Tibial nerve (tissue), 4 donors: ENCODE measurements around the gene TMEM17. TPM values are rescaled to one million over a fixed set of nuclear protein-coding genes. Genes with fewer than 3 reads are reported as not detected.
A peak's percentile ranks its signal among the peaks of the same experiment; 100 is the strongest.
"Not testable (repeated sequence)": the region's sequence is repeated elsewhere in the genome, so short reads cannot be mapped to it uniquely, and the experiment has no call there.

Experiments used
- DNase-seq, 2 donors: peaks; one replicate each; pipeline ENCODE4 v3.0.0-alpha.2; 2019; ENCODE audit warnings: low spot score in 2 of 2
- H3K27ac ChIP-seq, 4 donors: fragments of 200-600 bp; sonication (generic) in 3 of 4; one replicate each; pipeline ENCODE4 v1.5.1; 2017 to 2019; ENCODE audit warnings: mild to moderate bottlenecking in 1 of 4
- H3K27me3 ChIP-seq, 2 donors: fragments of 200-600 bp; sonication (generic) in 1 of 2; one replicate each; pipeline versions ENCODE4 v1.5.1 to v1.6.0; 2017 to 2019
- H3K36me3 ChIP-seq, 3 donors: fragments of 200-600 bp; sonication (generic); one replicate each; pipeline ENCODE4 v1.5.1; 2018 to 2019
- H3K4me1 ChIP-seq, 4 donors: fragments of 200-600 bp; sonication (generic) in 3 of 4; one replicate each; pipeline ENCODE4 v1.5.1; 2017 to 2019
- H3K4me3 ChIP-seq, 4 donors: fragments of 200-600 bp; sonication (generic) in 3 of 4; one replicate each; pipeline ENCODE4 v1.5.1; 2017 to 2019; ENCODE audit warnings: mild to moderate bottlenecking in 1 of 4, moderate library complexity in 1 of 4
- H3K9me3 ChIP-seq, 4 donors: fragments of 200-600 bp; sonication (generic) in 3 of 4; one replicate each; pipeline ENCODE4 v1.5.1; 2017 to 2019
- CTCF ChIP-seq, 5 experiments: fragments of 200-600 bp in 3 of 5; fragments of 450-650 bp in 2 of 5; sonication (generic) in 3 of 5; IDR thresholded peaks; one replicate each; pipeline ENCODE4 v1.5.1; 2016 to 2019; ENCODE audit warnings: antibody characterized with exemption in 5 of 5, mild to moderate bottlenecking in 3 of 5, moderate library complexity in 2 of 5
- EP300 ChIP-seq, 2 donors: sonication (generic); formaldehyde crosslinking; IDR thresholded peaks; one replicate each; pipeline ENCODE4 v1.6.1; 2017; ENCODE audit warnings: antibody characterized with exemption in 2 of 2, mild to moderate bottlenecking in 1 of 2
- POLR2A ChIP-seq, 2 donors: fragments of 450-650 bp; IDR thresholded peaks; one replicate each; pipeline ENCODE4 v1.6.1; 2017; ENCODE audit warnings: antibody characterized with exemption in 2 of 2, mild to moderate bottlenecking in 2 of 2, moderate library complexity in 2 of 2
- WGBS, 2 donors: methylation state at CpG; one replicate each; pipeline ENCODE4 v1.1.5; 2018; 5-methylcytosine and 5-hydroxymethylcytosine counted together
- total RNA-seq, 4 donors: library from RNA; depleted of rRNA; stranded (reverse); fragments of >200 nt; gene quantifications; one replicate each; pipeline ENCODE4 v1.1.0, GENCODE V29; 2016

Gene TMEM17
- total RNA-seq, 4 donors from 2014 or later: 1.7 to 5.9 (median 3.2) TPM

GRCh38 chr2:62536873-62537547 is 31.0 kb upstream of the TMEM17 start:
- Histone ChIP-seq H3K27me3 (no peaks in the 10 kb centered on the region), H3K27ac (no peak overlapping the region), H3K36me3 (no peaks in the 10 kb centered on the region), H3K4me1 (peaks cover 0 to 25% (median 5%) of the 10 kb centered on the region in 4 donors), H3K4me3 (no peak overlapping the region), H3K9me3 (no peaks in the 10 kb centered on the region)
- WGBS, 2 donors: 92 to 96% methylated on average over 7 of the region's 7 CpGs
- TF ChIP-seq POLR2A (IDR thresholded peaks at IDR 0.05): no peak
- TF ChIP-seq EP300 (IDR thresholded peaks at IDR 0.05): no peak
- no peak for TF ChIP-seq CTCF (IDR thresholded peaks at IDR 0.05)
- DNase-seq: no peak

DNA sequence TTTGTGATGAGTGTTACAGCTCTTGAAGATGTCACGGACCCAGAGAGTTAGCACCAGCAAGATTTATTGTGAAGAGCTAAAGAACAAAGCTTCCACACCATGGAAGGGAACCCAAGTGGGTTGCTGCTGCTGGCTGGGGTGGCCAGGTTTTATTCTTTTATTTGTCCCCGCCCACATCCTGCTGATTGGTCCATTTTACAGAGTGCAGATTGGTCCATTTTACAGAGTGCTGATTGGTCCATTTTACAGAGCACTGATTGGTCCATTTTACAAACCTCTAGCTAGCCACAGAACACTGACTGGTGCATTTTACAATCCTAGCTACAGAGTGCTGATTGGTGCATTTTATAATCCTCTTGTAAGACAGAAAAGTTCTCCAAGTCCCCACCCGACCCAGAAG is 29.5 kb upstream of the TMEM17 start:
- H3K27ac ChIP-seq, H3K4me3 ChIP-seq, H3K27me3 ChIP-seq, DNase-seq, H3K36me3 ChIP-seq, H3K9me3 ChIP-seq, H3K4me1 ChIP-seq: not testable (repeated sequence)
- 75 to 90% methylated on average over 3 of the region's 3 CpGs for WGBS, 2 donors

DNA sequence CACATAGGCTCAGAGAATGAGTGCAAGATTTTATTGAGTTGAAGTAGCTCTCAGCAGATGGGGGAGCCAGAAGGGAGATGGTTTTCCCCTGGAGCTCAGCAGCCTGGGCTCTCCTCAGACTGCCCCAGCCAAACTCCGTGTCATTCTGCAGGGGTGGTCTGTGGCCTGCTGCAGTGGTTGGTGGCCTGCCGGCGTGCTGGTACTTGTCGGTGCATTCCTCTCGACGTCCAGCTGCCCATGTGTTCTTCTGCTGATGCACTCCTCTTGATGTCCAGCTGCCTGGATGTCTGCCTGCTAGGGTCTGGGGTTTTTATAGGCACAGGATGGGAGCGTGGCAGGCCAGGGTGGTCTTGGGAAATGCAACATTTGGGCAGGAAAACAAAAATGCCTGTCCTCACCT is 25.6 kb upstream of the TMEM17 start:
- no peak for TF ChIP-seq EP300 (IDR thresholded peaks at IDR 0.05)
- no peak for TF ChIP-seq CTCF (IDR thresholded peaks at IDR 0.05)
- TF ChIP-seq POLR2A (IDR thresholded peaks at IDR 0.05): no peak
- no peaks in the 10 kb centered on the region for H3K9me3 ChIP-seq
- H3K4me1 ChIP-seq: peaks cover 0 to 27% (median 0%) of the 10 kb centered on the region in 4 donors
- no peak for DNase-seq
- 96 to 100% methylated on average over 5 to 7 of the region's 7 CpGs for whole genome bisulfite sequencing, 2 donors
- no peaks in the 10 kb centered on the region for H3K27me3 ChIP-seq
- H3K27ac ChIP-seq: no peak overlapping the region
- H3K4me3 ChIP-seq: no peak overlapping the region
- no peaks in the 10 kb centered on the region for H3K36me3 ChIP-seq

- Histone ChIP-seq H3K27me3 (no peaks in the 10 kb centered on the region), H3K36me3 (no peaks in the 10 kb centered on the region), H3K4me1 (peaks cover 0 to 37% (median 0%) of the 10 kb centered on the region in 4 donors), H3K27ac (peak overlapping the region in 2 of 4 donors; percentile 59 to 82), H3K9me3 (no peaks in the 10 kb centered on the region), H3K4me3 (no peak overlapping the region)
- DNase-seq: no peak
- no peak for TF ChIP-seq CTCF (IDR thresholded peaks at IDR 0.05)
Observed at GRCh38 chr2:62529758-62530157, 23.8 kb upstream of the TMEM17 start.

GRCh38 chr2:62527478-62528210 is 21.6 kb upstream of the TMEM17 start:
- Histone ChIP-seq H3K4me1 (peaks cover 0 to 42% (median 0%) of the 10 kb centered on the region in 4 donors), H3K27ac (peak overlapping the region in 3 of 4 donors; percentile 51 to 82 (median 59)), H3K4me3 (no peak overlapping the region), H3K36me3 (no peaks in the 10 kb centered on the region), H3K9me3 (peaks cover 0 to 3% (median 0%) of the 10 kb centered on the region in 4 donors), H3K27me3 (no peaks in the 10 kb centered on the region)
- TF ChIP-seq CTCF (IDR thresholded peaks at IDR 0.05): no peak
- no peak for DNase-seq
- WGBS, 2 donors: 41 to 49% methylated on average over 3 of the region's 3 CpGs
